KMS-11 (cell line): Measurements from ENCODE around the gene SRSF7.

Experiments used
- H2AFZ ChIP-seq: fragments of 200-600 bp; sonication (generic); 2 replicates; pipeline ENCODE4 v1.6.1; 2016; ENCODE audit warnings: antibody characterized with exemption, mixed run types, low read depth
- H3K27ac ChIP-seq: fragments of 200-600 bp; sonication (generic); 2 replicates; pipeline ENCODE4 v1.6.1; 2016; ENCODE audit warnings: mild to moderate bottlenecking, mixed run types
- H3K27me3 ChIP-seq: fragments of 200-600 bp; sonication (generic); 2 replicates; pipeline ENCODE4 v1.6.1; 2017; ENCODE audit warnings: mild to moderate bottlenecking, low read depth, mixed run types, moderate library complexity; ENCODE audit not compliant: insufficient read depth
- H3K36me3 ChIP-seq: fragments of 200-600 bp; sonication (generic); 2 replicates; pipeline ENCODE4 v1.6.1; 2017; ENCODE audit warnings: mild to moderate bottlenecking, mixed run types; ENCODE audit not compliant: insufficient read depth
- H3K4me1 ChIP-seq: fragments of 200-600 bp; sonication (generic); 2 replicates; pipeline ENCODE4 v1.6.1; 2016; ENCODE audit warnings: mild to moderate bottlenecking, low read depth, mixed run types; ENCODE audit not compliant: poor library complexity, severe bottlenecking
- H3K4me2 ChIP-seq: fragments of 200-600 bp; sonication (generic); 2 replicates; pipeline ENCODE4 v1.7.0; 2016; ENCODE audit warnings: mild to moderate bottlenecking, mixed run types
- H3K4me3 ChIP-seq: fragments of 200-600 bp; sonication (generic); IDR thresholded peaks from 2 replicates; pipeline ENCODE4 v1.6.1; 2017; ENCODE audit warnings: low read depth, low read length, mixed read lengths; ENCODE audit not compliant: insufficient read depth
- H3K79me2 ChIP-seq: fragments of 200-600 bp; sonication (generic); 2 replicates; pipeline ENCODE4 v1.6.1; 2016; ENCODE audit warnings: low read depth, mixed run types; ENCODE audit not compliant: insufficient read depth
- H3K9ac ChIP-seq: fragments of 200-600 bp; sonication (generic); 2 replicates; pipeline ENCODE4 v1.6.1; 2016; ENCODE audit warnings: mild to moderate bottlenecking, mixed run types
- H4K20me1 ChIP-seq: fragments of 200-600 bp; sonication (generic); 2 replicates; pipeline ENCODE4 v1.6.1; 2016; ENCODE audit warnings: mild to moderate bottlenecking, mixed run types; ENCODE audit not compliant: insufficient read depth
- CTCF ChIP-seq: fragments of 200-600 bp; sonication (generic); conservative IDR thresholded peaks from 2 replicates; pipeline ENCODE4 v1.6.1; 2017; ENCODE audit warnings: low read depth, mild to moderate bottlenecking, antibody characterized with exemption, low read length, moderate library complexity, mixed read lengths

The SRSF7 gene

GRCh38 chr2:38713338-38713737 lies 37.8 kb downstream of the SRSF7 start:
- Histone ChIP-seq H4K20me1 (no peaks in the 10 kb centered on the region), H2AFZ (no peak overlapping the region), H3K27me3 (no peaks in the 10 kb centered on the region), H3K79me2 (0 out of 2 replicates have a peak, but pooled peaks cover 3% of the 10 kb centered on the region), H3K4me3 (no peak overlapping the region), H3K36me3 (0 out of 2 replicates have a peak, but pooled peaks cover 7% of the 10 kb centered on the region), H3K4me1 (peaks cover 23% of the 10 kb centered on the region), H3K27ac (no peak overlapping the region), H3K9ac (no peak overlapping the region), H3K4me2 (no peak overlapping the region)
- no peak for TF ChIP-seq CTCF

- 0 out of 2 replicates have a peak, but pooled peaks cover 3% of the 10 kb centered on the region for H3K79me2 ChIP-seq
- no peak overlapping the region for H2AFZ ChIP-seq
- no peaks in the 10 kb centered on the region for H3K27me3 ChIP-seq
- H4K20me1 ChIP-seq, result no peaks in the 10 kb centered on the region
- no peak overlapping the region for H3K27ac ChIP-seq
- 0 out of 2 replicates have a peak, but pooled peaks cover 7% of the 10 kb centered on the region for H3K36me3 ChIP-seq
- peaks cover 23% of the 10 kb centered on the region for H3K4me1 ChIP-seq
- TF ChIP-seq CTCF, result no peak
- no peak overlapping the region for H3K4me3 ChIP-seq
- no peak overlapping the region for H3K9ac ChIP-seq
- H3K4me2 ChIP-seq, result no peak overlapping the region
Observed at GRCh38 chr2:38712871-38713270, 38.3 kb downstream of the SRSF7 start.

- no peak overlapping the region for H3K9ac ChIP-seq
- H4K20me1 ChIP-seq, result no peaks in the 10 kb centered on the region
- H3K27ac ChIP-seq, result no peak overlapping the region
- H3K79me2 ChIP-seq, result no peaks in the 10 kb centered on the region
- no peak overlapping the region for H3K4me2 ChIP-seq
- TF ChIP-seq CTCF, result no peak
- no peak overlapping the region for H3K4me3 ChIP-seq
- H2AFZ ChIP-seq, result no peak overlapping the region
- H3K36me3 ChIP-seq, result 0 out of 2 replicates have a peak, but pooled peaks cover 7% of the 10 kb centered on the region
- peaks cover 23% of the 10 kb centered on the region for H3K4me1 ChIP-seq
- no peaks in the 10 kb centered on the region for H3K27me3 ChIP-seq
Observed at GRCh38 chr2:38712413-38712812, 38.7 kb downstream of the SRSF7 start.

DNA sequence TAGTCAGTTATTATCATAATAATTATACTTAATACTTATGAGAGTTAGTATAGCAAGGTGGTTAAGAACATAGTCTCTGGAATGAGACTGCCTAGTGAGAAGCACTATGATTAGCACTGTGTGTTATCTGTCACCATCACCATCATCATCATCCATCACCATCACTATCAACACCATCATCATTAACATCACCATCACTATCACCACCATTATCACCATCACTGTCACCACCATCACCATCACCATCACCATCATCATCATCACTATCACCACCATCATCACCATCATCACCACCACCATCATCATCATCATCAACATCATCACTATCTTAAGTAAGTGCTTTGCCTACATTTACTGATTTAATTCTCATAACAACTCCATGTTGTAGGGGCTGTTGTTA lies 39.6 kb downstream of the SRSF7 start:
- H3K79me2 ChIP-seq, result no peaks in the 10 kb centered on the region
- H3K4me3 ChIP-seq, result no peak overlapping the region
- H3K4me1 ChIP-seq, result peaks cover 23% of the 10 kb centered on the region
- H3K9ac ChIP-seq, result no peak overlapping the region
- H3K36me3 ChIP-seq, result 0 out of 2 replicates have a peak, but pooled peaks cover 7% of the 10 kb centered on the region
- H3K27ac ChIP-seq, result no peak overlapping the region
- no peaks in the 10 kb centered on the region for H4K20me1 ChIP-seq
- no peaks in the 10 kb centered on the region for H3K27me3 ChIP-seq
- H3K4me2 ChIP-seq, result no peak overlapping the region
- H2AFZ ChIP-seq, result no peak overlapping the region
- TF ChIP-seq CTCF, result no peak
